Caco-2 (cell line): ENCODE data around the gene NUP93. TPM values are rescaled to one million over a fixed set of nuclear protein-coding genes. Genes with fewer than 3 reads are reported as not detected.

ENCODE experiments used
- BruUV-seq: library from RNA; stranded (reverse); fragments of 400-500 nt; replicated peaks from 2 replicates; lab custom pipeline; 2021; lab: Mats Ljungman, UMichigan
- CTCF ChIA-PET: fragments of 300-600 bp; sonication (Branson Sonifier 250); formaldehyde crosslinking; loops from one replicate; lab custom pipeline; 2022; ENCODE audit warnings: antibody characterized with exemption; lab: Charles Lee
- POLR2A ChIA-PET: fragments of 300-600 bp; sonication (Branson Sonifier 250); formaldehyde crosslinking; loops from one replicate; lab custom pipeline; 2022; ENCODE audit warnings: antibody characterized with exemption; lab: Charles Lee
- DNase-seq, 2 experiments: peaks; one replicate each; pipeline versions ENCODE4 v3.0.0 to v3.0.0-alpha.2; 2020 to 2022
- H3K27me3 ChIP-seq: replicated peaks from 2 replicates; pipeline ENCODE4 v1.6.0; 2011; ENCODE audit warnings: low read length; ENCODE audit not compliant: control insufficient read depth, insufficient read depth
- H3K36me3 ChIP-seq: 2 replicates; pipeline ENCODE4 v1.5.1; 2011; ENCODE audit warnings: low read length; ENCODE audit not compliant: control insufficient read depth, insufficient read depth
- H3K4me1 ChIP-seq: fragments of 250-450 bp; sonication (Bioruptor Pico); 2 replicates; pipeline ENCODE4 v1.5.1; 2020; ENCODE audit warnings: mild to moderate bottlenecking
- H3K4me3 ChIP-seq: 2 replicates; pipeline ENCODE4 v1.5.1; 2011; ENCODE audit warnings: low read depth, mild to moderate bottlenecking, control low read depth, low read length
- H3K9me3 ChIP-seq: fragments of 250-450 bp; sonication (Bioruptor Pico); 2 replicates; pipeline ENCODE4 v1.5.1; 2020; ENCODE audit warnings: mild to moderate bottlenecking, moderate library complexity
- H3K27ac Mint-ChIP-seq: one replicate; pipeline ENCODE4 v1.8.0; 2022; ENCODE audit warnings: mixed read lengths; ENCODE audit not compliant: unreplicated experiment
- H3K27me3 Mint-ChIP-seq: one replicate; pipeline ENCODE4 v1.8.0; 2022; ENCODE audit warnings: mixed read lengths; ENCODE audit not compliant: insufficient read depth, unreplicated experiment
- H3K36me3 Mint-ChIP-seq: one replicate; pipeline ENCODE4 v1.8.0; 2022; ENCODE audit warnings: mild to moderate bottlenecking, mixed read lengths; ENCODE audit not compliant: insufficient read depth, unreplicated experiment
- H3K4me1 Mint-ChIP-seq: one replicate; pipeline ENCODE4 v1.8.0; 2022; ENCODE audit warnings: low read depth, mixed read lengths; ENCODE audit not compliant: unreplicated experiment
- H3K4me3 Mint-ChIP-seq: one replicate; pipeline ENCODE4 v1.8.0; 2022; ENCODE audit warnings: mild to moderate bottlenecking, moderate library complexity, mixed read lengths; ENCODE audit not compliant: unreplicated experiment
- H3K9me3 Mint-ChIP-seq: one replicate; pipeline ENCODE4 v1.8.0; 2022; ENCODE audit warnings: mixed read lengths; ENCODE audit not compliant: unreplicated experiment
- CTCF ChIP-seq, 2 experiments: fragments of 200-600 bp in 1 of 2; IDR thresholded peaks; 1 replicate in 1 of 2; 2 replicates in 1 of 2; pipeline versions ENCODE4 v1.5.1 to v1.8.0; 2011 to 2022; ENCODE audit warnings: antibody characterized with exemption in 1 of 2, control low read depth in 1 of 2, inconsistent platforms in 1 of 2, low read depth in 1 of 2, low read length in 1 of 2, mild to moderate bottlenecking in 1 of 2, moderate library complexity in 1 of 2; ENCODE audit not compliant: insufficient read depth in 1 of 2, severe bottlenecking in 1 of 2, unreplicated experiment in 1 of 2
- intact Hi-C: fragments of 100-400 bp; cut with micrococcal nuclease; formaldehyde crosslinking; loops from one replicate; pipeline ENCODE4 v1.10.0; 2022; ENCODE audit not compliant: unreplicated experiment
- total RNA-seq: library from RNA; stranded (reverse); gene quantifications from 2 replicates; pipeline ENCODE4 v1.2.3, GENCODE V29; 2022

NUP93 gene
- total RNA-seq, 1 experiment from 2014 or later: 148 TPM

- no peak for TF ChIP-seq CTCF (IDR thresholded peaks at IDR 0.05; ENCODE audit: insufficient read depth in 1 of 2, low read depth in 1 of 2, low read length in 1 of 2, severe bottlenecking in 1 of 2, unreplicated experiment in 1 of 2)
- Histone ChIP-seq H3K4me3 (no peak overlapping the region), H3K27me3 (no peaks in the 10 kb centered on the region), H3K36me3 (no peaks in the 10 kb centered on the region), H3K9me3 (no peaks in the 10 kb centered on the region), H3K4me1 (no peaks in the 10 kb centered on the region)
- no peak overlapping the region for H3K27ac Mint-ChIP-seq
- BruUV-seq: no TSS peak
- no peaks in the 10 kb centered on the region for H3K9me3 Mint-ChIP-seq
- H3K27me3 Mint-ChIP-seq: no peaks in the 10 kb centered on the region
- DNase-seq: no peak
- ChIA-PET POLR2A (no interaction called here), CTCF (no interaction called here)
- intact Hi-C loops: no loop called here
- H3K4me3 Mint-ChIP-seq: no peak overlapping the region
- no peaks in the 10 kb centered on the region for H3K4me1 Mint-ChIP-seq
- peaks cover 6% of the 10 kb centered on the region for H3K36me3 Mint-ChIP-seq
Measured at GRCh38 chr16:56767024-56767423, 37.1 kb downstream of the NUP93 start.

GRCh38 chr16:56769677-56770076 lies 39.7 kb downstream of the NUP93 start:
- no peaks in the 10 kb centered on the region for H3K36me3 ChIP-seq
- BruUV-seq: no TSS peak
- TF ChIP-seq CTCF (IDR thresholded peaks at IDR 0.05; ENCODE audit: insufficient read depth in 1 of 2, low read depth in 1 of 2, low read length in 1 of 2, severe bottlenecking in 1 of 2, unreplicated experiment in 1 of 2): no peak
- ChIA-PET CTCF (interaction anchor here (0.5 kb wide), 1 partner anchor 188 kb away, joined by 5 read pairs; no protein-coding TSS in a partner anchor), POLR2A (no interaction called here)
- H3K9me3 ChIP-seq: no peaks in the 10 kb centered on the region
- no peak overlapping the region for H3K27ac Mint-ChIP-seq
- no peak overlapping the region for H3K4me3 Mint-ChIP-seq
- H3K27me3 ChIP-seq: no peaks in the 10 kb centered on the region
- DNase-seq: no peak
- no peaks in the 10 kb centered on the region for H3K27me3 Mint-ChIP-seq
- peaks cover 7% of the 10 kb centered on the region for H3K4me1 Mint-ChIP-seq
- intact Hi-C loops: no loop called here
- H3K36me3 Mint-ChIP-seq: peaks cover 1% of the 10 kb centered on the region
- no peaks in the 10 kb centered on the region for H3K9me3 Mint-ChIP-seq
- H3K4me3 ChIP-seq: no peak overlapping the region
- H3K4me1 ChIP-seq: no peaks in the 10 kb centered on the region

GRCh38 chr16:56771558-56772279 lies 41.8 kb downstream of the NUP93 start:
- no peaks in the 10 kb centered on the region for H3K36me3 Mint-ChIP-seq
- no peak for TF ChIP-seq CTCF (IDR thresholded peaks at IDR 0.05; ENCODE audit: insufficient read depth in 1 of 2, low read depth in 1 of 2, low read length in 1 of 2, severe bottlenecking in 1 of 2, unreplicated experiment in 1 of 2)
- ChIA-PET CTCF (no interaction called here), POLR2A (no interaction called here)
- H3K27me3 ChIP-seq: no peaks in the 10 kb centered on the region
- H3K27ac Mint-ChIP-seq: no peak overlapping the region
- no TSS peak for BruUV-seq
- intact Hi-C loops: no loop called here
- H3K4me3 Mint-ChIP-seq: no peak overlapping the region
- no peaks in the 10 kb centered on the region for H3K9me3 Mint-ChIP-seq
- no peaks in the 10 kb centered on the region for H3K4me1 ChIP-seq
- no peak overlapping the region for H3K4me3 ChIP-seq
- H3K36me3 ChIP-seq: no peaks in the 10 kb centered on the region
- no peaks in the 10 kb centered on the region for H3K27me3 Mint-ChIP-seq
- H3K9me3 ChIP-seq: no peaks in the 10 kb centered on the region
- DNase-seq: no peak
- peaks cover 7% of the 10 kb centered on the region for H3K4me1 Mint-ChIP-seq
